Cardiac fibroblast (primary cell): Measurements from ENCODE around the gene KLF7.

ENCODE experiments used
- DNase-seq, 2 donors: peaks; one replicate each; pipeline versions ENCODE4 v3.0.0 to v3.0.0-alpha.2; 2010; ENCODE audit warnings: low read depth in 2 of 2
- H3K4me3 ChIP-seq, 2 donors: replicated peaks in 1 of 2; 1 replicate in 1 of 2; 2 replicates in 1 of 2; pipeline ENCODE4 v1.5.1; 2011; ENCODE audit warnings: low read depth in 2 of 2, low read length in 2 of 2, mild to moderate bottlenecking in 2 of 2, moderate library complexity in 1 of 2
- CTCF ChIP-seq: IDR thresholded peaks from one replicate; pipeline ENCODE4 v1.5.1; 2011; ENCODE audit warnings: low read depth, mild to moderate bottlenecking, low read length, inconsistent platforms

KLF7 gene

GRCh38 chr2:207122651-207123334 is 43.0 kb downstream of the KLF7 start:
- H3K4me3 ChIP-seq, result no peak overlapping the region
- peak in 1 of 2 donors; percentile 28 for DNase-seq
- no peak for TF ChIP-seq CTCF

- H3K4me3 ChIP-seq, result no peak overlapping the region
- peak; percentile 77 to 82 for DNase-seq
- no peak for TF ChIP-seq CTCF
Observed at GRCh38 chr2:207121784-207122183, 44.0 kb downstream of the KLF7 start.

- no peak for DNase-seq
- TF ChIP-seq CTCF, result no peak
- no peak overlapping the region for H3K4me3 ChIP-seq
Observed at GRCh38 chr2:207119048-207119447, 46.7 kb downstream of the KLF7 start.

GRCh38 chr2:207117668-207118067 is 48.1 kb downstream of the KLF7 start:
- no peak for DNase-seq
- no peak for TF ChIP-seq CTCF
- no peak overlapping the region for H3K4me3 ChIP-seq

- peak; percentile 33 for TF ChIP-seq CTCF
- H3K4me3 ChIP-seq, result no peak overlapping the region
Observed at GRCh38 chr2:207115715-207116364, 49.9 kb downstream of the KLF7 start.

GRCh38 chr2:207113414-207113813 is 52.3 kb downstream of the KLF7 start:
- no peak for DNase-seq
- no peak overlapping the region for H3K4me3 ChIP-seq
- TF ChIP-seq CTCF, result no peak

More at GRCh38 chr2:207115715-207116364, 49.9 kb downstream of the KLF7 start:
- DNase-seq, result peak; percentile 60 to 62
